Pancreas (tissue), 10 donors: ENCODE measurements around the gene TAF8. TPM values are rescaled to one million over a fixed set of nuclear protein-coding genes. Genes with fewer than 3 reads are reported as not detected.
A peak's percentile ranks its signal among the peaks of the same experiment; 100 is the strongest.

Experiments used
- ATAC-seq, 4 donors: fragments of 200-7000 bp; cut with Tn5 transposase; one replicate each; pipeline versions ENCODE4 v1.8.0 to v1.9.1; 2020; ENCODE audit warnings: mild to moderate bottlenecking in 4 of 4, moderate library complexity in 4 of 4
- DNase-seq, 6 donors: peaks; one replicate each; pipeline ENCODE4 v3.0.0-alpha.2; 2020
- FAIRE-seq: peaks from 2 replicates; lab custom pipeline; 2012; peaks lifted over from hg19 to GRCh38; lab: Jason Lieb, UNC
- H3K27ac ChIP-seq, 4 donors: fragments of 200-600 bp; sonication (generic); 1 replicate in 3 of 4; 2 replicates in 1 of 4; pipeline versions ENCODE4 v1.5.0 to v1.8.0; 2020
- H3K27me3 ChIP-seq, 4 donors: fragments of 200-600 bp; one replicate each; pipeline ENCODE4 v1.8.0; 2021
- H3K36me3 ChIP-seq, 3 donors: fragments of 200-600 bp; sonication (generic) in 1 of 3; one replicate each; pipeline versions ENCODE4 v1.5.0 to v1.8.0; 2020 to 2021
- H3K4me1 ChIP-seq, 3 donors: fragments of 200-600 bp; one replicate each; pipeline ENCODE4 v1.8.0; 2021
- H3K4me3 ChIP-seq, 4 donors: fragments of 200-600 bp; sonication (generic) in 2 of 4; one replicate each; pipeline versions ENCODE4 v1.5.0 to v1.8.0; 2020 to 2021
- H3K9me3 ChIP-seq, 4 donors: fragments of 200-600 bp; one replicate each; pipeline ENCODE4 v1.8.0; 2021
- WGBS, 2 donors: extraction: QIAGEN DNeasy Blood & Tissue Kit; methylation state at CpG; one replicate each; pipeline ENCODE4 v1.1.7; 2013; 5-methylcytosine and 5-hydroxymethylcytosine counted together
- intact Hi-C, 3 donors: fragments of 100-400 bp; cut with DNase I; formaldehyde crosslinking; loops; one replicate each; pipeline versions ENCODE4 v1.11.1 to v1.14.2; 2022
- polyA plus RNA-seq, 2 donors: library from polyadenylated mRNA; stranded (reverse); fragments of 200-250 nt; gene quantifications; one replicate each; pipeline ENCODE4 v1.2.3, GENCODE V29; 2013
- total RNA-seq, 6 donors: library from RNA; stranded (reverse); fragmentation: NEBNext Ultra II Directional in 4 of 6; extraction: Animal tissue kit (Norgen Biotek cat#: 25700) in 4 of 6; gene quantifications; one replicate each; pipeline versions ENCODE4 v1.2.1 to v1.2.4, GENCODE V29; 2021 to 2023
- TF ChIP-seq, protein P1 (sequence below), 4 donors: fragments of 200-600 bp; sonication (generic) in 3 of 4; IDR thresholded peaks; one replicate each; pipeline versions ENCODE4 v1.5.0 to v1.8.0; 2021; ENCODE audit warnings: antibody characterized with exemption in 4 of 4
- donor health status: healthy with polysubstance abuse.
- donor health status: DM: no; HTN: no; CAD: no; lungs with moderate emphysema.
- donor health status: DM: no; HTN: no; CAD: no.
- donor health status: control.
- donor health status: control.
- donor health status: Bipolar disorder and iron deficiency.
- donor health status: DM: yes; HTN: yes; CAD: no.
- donor health status: DM: no; HTN: no; CAD: no.
- donor health status: DM: no; HTN: no; CAD: no.
- donor health status: DM: yes; HTN: yes; CAD: no.

TAF8 gene
- total and polyA plus RNA-seq, 8 donors = 4.8 to 16.8 (median 8.4) TPM

- Histone ChIP-seq H3K4me1 (peaks cover 4 to 7% (median 5%) of the 10 kb centered on the region in 3 donors), H3K27me3 (no peaks in the 10 kb centered on the region), H3K4me3 (no peak overlapping the region), H3K36me3 (no peaks in the 10 kb centered on the region), H3K9me3 (no peaks in the 10 kb centered on the region), H3K27ac (no peak overlapping the region)
- TF ChIP-seq, protein P1, sequence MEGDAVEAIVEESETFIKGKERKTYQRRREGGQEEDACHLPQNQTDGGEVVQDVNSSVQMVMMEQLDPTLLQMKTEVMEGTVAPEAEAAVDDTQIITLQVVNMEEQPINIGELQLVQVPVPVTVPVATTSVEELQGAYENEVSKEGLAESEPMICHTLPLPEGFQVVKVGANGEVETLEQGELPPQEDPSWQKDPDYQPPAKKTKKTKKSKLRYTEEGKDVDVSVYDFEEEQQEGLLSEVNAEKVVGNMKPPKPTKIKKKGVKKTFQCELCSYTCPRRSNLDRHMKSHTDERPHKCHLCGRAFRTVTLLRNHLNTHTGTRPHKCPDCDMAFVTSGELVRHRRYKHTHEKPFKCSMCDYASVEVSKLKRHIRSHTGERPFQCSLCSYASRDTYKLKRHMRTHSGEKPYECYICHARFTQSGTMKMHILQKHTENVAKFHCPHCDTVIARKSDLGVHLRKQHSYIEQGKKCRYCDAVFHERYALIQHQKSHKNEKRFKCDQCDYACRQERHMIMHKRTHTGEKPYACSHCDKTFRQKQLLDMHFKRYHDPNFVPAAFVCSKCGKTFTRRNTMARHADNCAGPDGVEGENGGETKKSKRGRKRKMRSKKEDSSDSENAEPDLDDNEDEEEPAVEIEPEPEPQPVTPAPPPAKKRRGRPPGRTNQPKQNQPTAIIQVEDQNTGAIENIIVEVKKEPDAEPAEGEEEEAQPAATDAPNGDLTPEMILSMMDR (IDR thresholded peaks at IDR 0.05) = no peak
- intact Hi-C loops = no loop called here
- FAIRE-seq (no peak), DNase-seq (peak in 1 of 6 donors; percentile 38), ATAC-seq (peak; percentile 38 to 71 (median 55))
- WGBS, 2 donors = 37 to 42% methylated on average over 10 of the region's 10 CpGs
Observed at GRCh38 chr6:42093582-42094329, 43.4 kb downstream of the TAF8 start.

DNA sequence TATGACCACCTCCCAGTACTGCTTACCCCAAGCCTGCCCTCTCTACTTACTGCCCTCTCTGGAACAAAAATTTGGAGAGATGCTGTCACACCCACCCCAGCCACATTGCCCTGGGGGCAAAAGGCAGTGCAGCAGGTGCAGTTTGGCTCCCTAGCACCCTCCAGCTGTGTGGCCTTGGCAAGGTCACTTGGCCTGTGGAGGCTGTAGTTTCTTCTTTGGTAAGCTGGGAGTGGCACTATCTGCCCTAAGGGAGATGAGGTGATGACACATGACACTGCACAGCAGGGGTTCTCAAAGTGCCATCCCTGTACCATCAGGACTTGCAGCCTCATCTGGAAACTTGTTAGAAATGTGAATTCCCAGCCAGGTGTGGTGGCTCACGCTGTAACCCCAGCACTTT lies 44.8 kb downstream of the TAF8 start:
- intact Hi-C loops = no loop called here
- no peak overlapping the region for H3K27ac ChIP-seq
- no peaks in the 10 kb centered on the region for H3K36me3 ChIP-seq
- no peak overlapping the region for H3K4me3 ChIP-seq
- no peak for ATAC-seq
- DNase-seq = no peak
- peaks cover 4 to 14% (median 5%) of the 10 kb centered on the region in 3 donors for H3K4me1 ChIP-seq
- TF ChIP-seq, protein P1 (IDR thresholded peaks at IDR 0.05) = no peak
- no peaks in the 10 kb centered on the region for H3K27me3 ChIP-seq
- no peak for FAIRE-seq
- no peaks in the 10 kb centered on the region for H3K9me3 ChIP-seq
- WGBS, 2 donors = 82 to 84% methylated on average over 1 of the region's 1 CpG

- H3K4me1 ChIP-seq = peaks cover 4 to 15% (median 9%) of the 10 kb centered on the region in 3 donors
- FAIRE-seq (no peak), DNase-seq (no peak), ATAC-seq (peak in 1 of 4 donors; percentile 1)
- H3K27me3 ChIP-seq = no peaks in the 10 kb centered on the region
- TF ChIP-seq, protein P1 (IDR thresholded peaks at IDR 0.05) = no peak
- no peak overlapping the region for H3K4me3 ChIP-seq
- H3K9me3 ChIP-seq = no peaks in the 10 kb centered on the region
- intact Hi-C loops = no loop called here
- 43% methylated on average over 10 of the region's 10 CpGs for WGBS, 2 donors
- no peaks in the 10 kb centered on the region for H3K36me3 ChIP-seq
- no peak overlapping the region for H3K27ac ChIP-seq
Observed at GRCh38 chr6:42095776-42096541, 45.6 kb downstream of the TAF8 start.

DNA sequence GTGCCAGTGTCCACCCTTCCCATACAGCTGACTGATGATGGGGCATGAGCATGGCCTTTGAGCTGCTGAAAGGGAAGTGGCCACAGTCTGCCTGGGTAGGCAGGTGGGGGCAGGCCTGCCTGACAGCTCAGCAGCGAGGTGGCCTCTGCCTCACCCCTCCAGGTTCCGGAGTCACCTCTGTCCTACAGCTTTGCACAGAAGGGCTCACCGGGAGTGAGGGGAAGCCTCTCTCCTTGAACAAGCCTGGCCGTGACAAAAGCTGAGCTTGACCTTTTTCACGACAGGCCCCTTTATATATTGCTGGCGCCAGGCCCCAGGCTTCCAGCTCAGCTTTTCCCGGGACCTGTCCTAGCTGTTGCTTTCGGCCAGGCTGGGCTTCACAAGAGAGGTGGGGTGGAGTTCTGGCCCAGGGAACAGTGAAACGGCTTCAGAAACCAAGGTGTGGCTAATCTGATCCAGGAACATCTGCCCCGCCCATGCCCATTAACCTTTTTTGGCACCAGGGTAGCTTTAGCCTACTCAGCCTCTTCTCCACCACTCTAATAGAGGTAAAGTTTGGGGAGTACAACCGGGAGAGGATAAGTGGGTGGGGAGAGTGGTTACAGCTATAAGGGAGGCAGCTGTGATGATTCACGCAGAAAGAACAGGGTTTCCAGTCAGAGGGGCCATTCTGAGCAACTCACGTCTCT lies 49.2 kb downstream of the TAF8 start:
- H3K36me3 ChIP-seq = peaks cover 0 to 2% (median 0%) of the 10 kb centered on the region in 3 donors
- 29 to 30% methylated on average over 13 of the region's 13 CpGs for WGBS, 2 donors
- H3K27me3 ChIP-seq = no peaks in the 10 kb centered on the region
- no peak for FAIRE-seq
- intact Hi-C loops = no loop called here
- H3K9me3 ChIP-seq = no peaks in the 10 kb centered on the region
- peak in 5 of 6 donors; percentile 39 to 50 (median 46) for DNase-seq
- H3K27ac ChIP-seq = peak overlapping the region in 2 of 4 donors; percentile 60 to 67
- H3K4me1 ChIP-seq = peaks cover 0 to 8% (median 4%) of the 10 kb centered on the region in 3 donors
- peak; percentile 51 to 71 (median 66) for ATAC-seq
- H3K4me3 ChIP-seq = no peak overlapping the region
- TF ChIP-seq, protein P1 (IDR thresholded peaks at IDR 0.05) = no peak
